UCSD-AML1 (cell line): ENCODE results near the gene IDE.
"Not testable (repeated sequence)": the region's sequence is repeated elsewhere in the genome, so short reads cannot be mapped to it uniquely, and the experiment has no call there.

Source experiments
- DNase-seq: peaks from one replicate; lab custom pipeline; 2025; ENCODE audit not compliant: unreplicated experiment; lab: John Stamatoyannopoulos, UW

IDE gene

GRCh38 chr10:92573798-92574547 lies at the start of gene IDE:
TSS of gene IDE (minus strand) at chr10:92574093. CDS start at chr10:92574019, 74 bp downstream.
- peak; percentile 89 for DNase-seq

DNA sequence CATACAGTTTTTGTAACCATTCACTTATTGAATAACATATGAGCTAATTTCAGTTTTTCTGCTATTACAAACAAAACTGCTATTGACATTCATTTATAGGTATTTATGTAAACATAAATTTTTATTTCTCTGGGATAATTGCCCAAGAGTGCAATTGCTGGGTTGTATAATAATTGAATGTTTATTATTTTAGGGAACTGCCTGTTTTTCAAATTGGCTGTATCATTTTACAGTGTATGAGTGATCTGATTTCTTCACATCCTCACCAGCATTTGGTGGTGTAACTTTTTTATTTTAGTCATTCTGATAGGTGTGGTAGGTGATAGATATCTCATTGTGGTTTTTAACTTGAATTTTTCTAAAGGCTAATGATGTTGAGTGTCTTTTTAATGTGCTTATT lies 45.5 kb upstream of the IDE start:
- DNase-seq: no peak

GRCh38 chr10:92615515-92615914 lies 41.6 kb upstream of the IDE start:
- DNase-seq: no peak

- no peak for DNase-seq
These were observed 30.9 kb upstream of the IDE start for GRCh38 chr10:92604841-92605240.

DNA sequence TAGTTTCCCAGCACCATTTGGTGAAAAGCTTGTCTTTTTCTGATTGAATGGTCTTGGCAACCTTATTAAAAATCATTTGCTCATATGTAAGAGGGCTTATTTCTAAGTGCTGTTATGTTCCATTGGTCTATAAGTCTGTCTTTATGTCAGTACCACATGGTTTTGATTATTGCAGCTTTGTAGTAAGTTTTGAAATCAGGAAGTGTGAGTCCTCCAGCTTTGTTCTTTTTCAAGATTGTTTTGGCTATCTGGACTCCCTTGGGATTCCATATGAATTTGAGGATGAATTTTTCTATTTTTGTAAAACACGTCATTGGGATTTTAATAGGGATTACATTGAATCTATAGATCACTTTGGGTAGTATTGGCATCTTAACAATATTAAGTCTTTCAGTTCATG lies 24.4 kb upstream of the IDE start:
- DNase-seq: no peak

DNA sequence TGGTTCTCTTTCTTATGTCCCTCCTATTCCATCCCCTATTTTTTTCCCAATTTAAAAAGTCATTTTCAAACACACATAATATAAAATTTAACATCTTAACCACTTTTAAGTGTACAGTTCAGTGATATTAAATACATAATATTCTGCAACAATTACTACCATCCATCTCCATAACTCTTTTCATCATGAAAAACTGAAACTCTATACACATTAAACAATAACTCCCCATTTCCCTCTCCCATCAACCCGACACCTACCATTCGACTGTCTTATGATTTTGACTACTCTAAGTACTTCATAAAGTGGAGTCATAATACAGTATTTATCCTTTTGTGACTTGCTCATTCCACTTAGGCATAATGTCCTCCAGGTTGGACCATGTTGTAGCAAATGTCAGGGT lies 21.6 kb upstream of the IDE start:
- no peak for DNase-seq

GRCh38 chr10:92593619-92594588 lies 20.0 kb upstream of the IDE start:
- no peak for DNase-seq

DNA sequence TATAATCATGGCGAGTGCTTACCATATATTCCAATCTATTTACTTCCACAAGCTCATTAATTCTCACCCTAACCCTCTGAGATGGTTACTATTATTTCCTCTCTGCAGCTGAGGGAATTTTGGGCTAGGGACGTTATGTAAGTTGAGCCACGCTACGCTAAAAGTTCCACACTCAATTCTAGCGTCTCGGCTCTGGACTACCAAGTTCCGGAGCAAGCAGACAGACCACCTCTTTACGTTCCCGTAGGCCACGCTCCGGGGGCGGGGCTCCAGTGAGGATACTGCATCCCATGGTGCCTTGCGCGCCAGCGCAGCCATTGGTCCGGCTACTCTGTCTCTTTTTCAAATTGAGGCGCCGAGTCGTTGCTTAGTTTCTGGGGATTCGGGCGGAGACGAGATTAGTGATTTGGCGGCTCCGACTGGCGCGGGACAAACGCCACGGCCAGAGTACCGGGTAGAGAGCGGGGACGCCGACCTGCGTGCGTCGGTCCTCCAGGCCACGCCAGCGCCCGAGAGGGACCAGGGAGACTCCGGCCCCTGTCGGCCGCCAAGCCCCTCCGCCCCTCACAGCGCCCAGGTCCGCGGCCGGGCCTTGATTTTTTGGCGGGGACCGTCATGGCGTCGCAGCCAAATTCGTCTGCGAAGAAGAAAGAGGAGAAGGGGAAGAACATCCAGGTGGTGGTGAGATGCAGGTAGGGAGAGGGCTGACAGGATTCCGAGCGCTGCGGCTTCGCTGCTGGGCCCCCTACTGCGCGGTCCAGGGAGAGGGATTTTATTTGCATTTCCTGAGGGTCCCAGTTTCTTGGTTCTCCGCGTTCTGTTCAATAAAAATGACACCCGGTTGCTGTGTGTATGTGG lies 19.1 kb upstream of the IDE start, which contains the start of gene KIF11:
KIF11 (plus strand) TSS at position 370 of the 858 bp plus-strand sequence; CDS start at position 616, 246 bp downstream.
- peak; percentile 96 for DNase-seq

GRCh38 chr10:92591550-92592022 lies 17.7 kb upstream of the IDE start:
- peak; percentile 95 for DNase-seq

DNA sequence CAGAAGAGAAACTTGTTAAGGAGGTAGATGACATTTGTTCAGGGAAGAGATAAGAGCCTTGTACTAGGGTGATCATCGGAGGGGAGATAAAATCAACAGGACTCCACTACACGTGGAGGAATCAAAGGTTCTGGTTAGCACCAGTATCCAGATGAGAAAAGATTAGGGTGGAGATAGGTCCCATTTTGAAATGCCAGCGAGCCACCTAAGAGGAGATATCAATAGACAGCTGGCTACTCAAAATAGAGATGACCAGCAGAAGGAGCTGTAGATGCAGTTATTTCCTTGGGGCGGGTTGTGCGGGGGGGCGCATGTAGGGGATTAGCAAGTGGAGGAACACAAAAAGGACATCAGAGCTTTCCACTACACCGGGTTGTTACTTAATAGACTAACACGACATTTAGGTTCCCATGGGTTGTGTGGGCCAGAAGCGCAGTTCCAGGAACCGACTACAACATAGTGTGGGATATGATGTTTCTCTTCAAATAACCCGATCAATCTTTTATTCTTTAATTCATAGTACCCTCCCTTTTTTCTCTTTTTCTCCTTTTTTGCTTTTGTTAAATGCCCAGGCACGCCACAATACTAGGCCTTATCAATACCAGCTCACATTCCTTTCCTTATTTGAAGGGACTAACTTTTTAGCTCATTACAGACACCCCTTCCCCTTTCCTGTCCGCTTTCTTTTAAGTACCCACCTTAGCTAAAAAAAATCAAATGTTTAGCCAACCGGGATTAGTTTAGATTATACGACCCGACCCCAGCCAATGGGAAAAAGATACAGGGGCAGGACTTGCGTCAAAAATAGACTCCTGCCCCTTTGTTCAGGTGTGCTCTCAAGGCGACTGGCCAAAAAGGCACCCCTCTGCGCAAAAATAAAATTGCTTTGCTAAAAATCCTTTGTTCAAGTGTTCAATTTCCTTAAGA lies 17.0 kb upstream of the IDE start:
- peak; percentile 66 for DNase-seq

- DNase-seq: not testable (repeated sequence)
These were observed 8.5 kb upstream of the IDE start for GRCh38 chr10:92582347-92582746.

DNA sequence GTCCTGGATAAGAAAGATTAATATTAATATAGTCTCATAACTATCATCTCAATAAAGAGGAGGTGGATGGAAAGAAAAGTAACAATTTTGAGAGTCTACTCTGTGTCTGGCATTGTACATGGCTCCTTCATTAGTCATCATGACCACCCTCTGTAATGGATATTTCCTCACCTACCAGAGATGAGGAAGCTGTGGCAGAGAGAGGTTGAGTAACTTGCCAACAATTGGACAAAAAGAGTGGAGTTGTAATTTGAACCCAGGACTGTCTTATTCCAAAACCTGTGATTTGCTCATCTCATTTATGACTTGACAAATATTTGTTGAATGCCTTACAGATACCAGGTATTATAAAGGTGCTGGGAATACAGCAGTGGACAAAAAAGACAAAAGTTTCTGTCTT lies 2.1 kb upstream of the IDE start:
- DNase-seq: no peak

GRCh38 chr10:92574548-92575261 lies 812 bp upstream of the IDE start:
- no peak for DNase-seq

GRCh38 chr10:92573091-92573797 lies 649 bp downstream of the IDE start:
- peak; percentile 46 for DNase-seq

- DNase-seq: no peak
These were observed 1.4 kb downstream of the IDE start for GRCh38 chr10:92572362-92573090.

DNA sequence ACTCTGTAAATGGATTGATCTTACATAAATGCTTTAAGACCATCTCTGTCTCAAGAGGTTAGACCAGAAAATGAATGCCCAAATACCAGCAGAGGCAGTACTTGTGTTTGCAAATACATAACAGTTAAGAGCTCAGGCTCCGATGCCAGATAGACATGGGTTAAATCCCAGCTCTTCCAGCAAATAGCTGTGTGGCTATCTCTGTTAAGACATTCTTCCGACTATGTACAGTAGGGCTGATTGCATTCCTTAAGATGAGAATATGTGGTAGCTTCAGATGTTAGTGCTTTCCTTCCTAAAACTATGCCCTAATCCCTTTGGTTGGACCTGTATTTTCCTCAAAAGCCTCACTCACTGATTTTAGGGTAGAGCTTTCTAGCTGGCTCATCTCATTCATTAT lies 2.2 kb downstream of the IDE start:
- DNase-seq: no peak

DNA sequence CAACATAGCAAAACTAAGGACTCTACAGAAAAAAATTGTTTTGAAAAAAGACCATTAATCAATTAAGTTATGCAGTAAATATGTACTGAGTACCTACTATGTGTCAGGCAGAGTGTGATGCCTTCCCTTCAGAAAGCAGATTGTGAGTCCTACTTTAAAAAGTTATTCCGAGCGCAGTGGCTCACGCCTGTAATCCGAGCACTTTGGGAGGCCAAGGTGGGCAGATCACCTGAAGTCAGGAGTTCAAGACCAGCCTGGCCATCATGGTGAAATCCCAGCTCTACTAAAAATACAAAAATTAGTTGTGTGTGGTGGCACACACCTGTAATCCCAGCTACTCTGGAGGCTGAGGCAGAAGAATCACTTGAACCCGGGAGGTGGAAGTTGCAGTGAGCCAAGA lies 4.2 kb downstream of the IDE start:
- DNase-seq: not testable (repeated sequence)

- no peak for DNase-seq
These were observed 4.8 kb downstream of the IDE start for GRCh38 chr10:92569071-92569470.
